Naive thymus-derived CD4-positive, alpha-beta T cell (primary cell): ENCODE results near the gene PDCL2. TPM values are rescaled to one million over a fixed set of nuclear protein-coding genes. Genes with fewer than 3 reads are reported as not detected.
A peak's percentile ranks its signal among the peaks of the same experiment; 100 is the strongest.

ENCODE experiments used
- ATAC-seq: fragments of 150-1000 bp; cut with Tn5 transposase; 2 replicates; pipeline ENCODE4 v1.10.0; 2021; ENCODE audit warnings: mild to moderate bottlenecking, moderate library complexity
- CTCF ChIA-PET: fragments of 350-600 bp; sonication (Branson Sonifier 250); formaldehyde crosslinking; loops from one replicate; lab custom pipeline; 2021; ENCODE audit warnings: antibody characterized with exemption; lab: Charles Lee
- POLR2A ChIA-PET: fragments of 350-600 bp; sonication (Branson Sonifier 250); formaldehyde crosslinking; loops from one replicate; lab custom pipeline; 2021; ENCODE audit warnings: antibody characterized with exemption, inconsistent platforms; lab: Charles Lee
- DNase-seq, 9 donors: peaks; one replicate each; pipeline versions ENCODE4 v3.0.0 to v3.0.0-alpha.2; 2020 to 2022; ENCODE audit warnings: mixed read lengths in 1 of 9
- H3K27ac ChIP-seq: one replicate; pipeline ENCODE4 v1.7.0; 2013; ENCODE audit warnings: mild to moderate bottlenecking, low read depth, low read length, moderate library complexity
- H3K27me3 ChIP-seq, 2 donors: one replicate each; pipeline ENCODE4 v1.7.0; 2013; ENCODE audit warnings: low read length in 2 of 2, mild to moderate bottlenecking in 2 of 2, moderate library complexity in 2 of 2; ENCODE audit not compliant: control insufficient read depth in 2 of 2, insufficient read depth in 2 of 2
- H3K36me3 ChIP-seq, 3 experiments: 1 replicate in 2 of 3; 2 replicates in 1 of 3; pipeline ENCODE4 v1.7.0; 2013; ENCODE audit warnings: low read length in 3 of 3, mild to moderate bottlenecking in 3 of 3, moderate library complexity in 1 of 3; ENCODE audit not compliant: insufficient read depth in 3 of 3, control insufficient read depth in 2 of 3
- H3K4me1 ChIP-seq, 2 donors: one replicate each; pipeline ENCODE4 v1.7.0; 2013; ENCODE audit warnings: low read length in 2 of 2, mild to moderate bottlenecking in 2 of 2, moderate library complexity in 1 of 2; ENCODE audit not compliant: control insufficient read depth in 2 of 2, insufficient read depth in 2 of 2
- H3K4me3 ChIP-seq: 2 replicates; pipeline ENCODE4 v1.7.0; 2013; ENCODE audit warnings: mild to moderate bottlenecking, low read length
- H3K9me3 ChIP-seq, 3 experiments: 1 replicate in 2 of 3; 2 replicates in 1 of 3; pipeline ENCODE4 v1.7.0; 2013; ENCODE audit warnings: low read length in 3 of 3; ENCODE audit not compliant: control insufficient read depth in 2 of 3
- H3K27ac Mint-ChIP-seq, 9 donors: one replicate each; pipeline ENCODE4 v1.8.0; 2020 to 2022; ENCODE audit warnings: mixed read lengths in 9 of 9, mild to moderate bottlenecking in 8 of 9, moderate library complexity in 5 of 9, inconsistent platforms in 2 of 9
- H3K27me3 Mint-ChIP-seq, 5 donors: one replicate each; pipeline ENCODE4 v1.8.0; 2021 to 2022; ENCODE audit warnings: mixed read lengths in 5 of 5, mild to moderate bottlenecking in 1 of 5
- H3K36me3 Mint-ChIP-seq, 5 donors: one replicate each; pipeline ENCODE4 v1.8.0; 2020 to 2022; ENCODE audit warnings: mixed read lengths in 5 of 5, mild to moderate bottlenecking in 3 of 5, inconsistent platforms in 1 of 5
- H3K4me1 Mint-ChIP-seq, 7 donors: one replicate each; pipeline ENCODE4 v1.8.0; 2020 to 2022; ENCODE audit warnings: mixed read lengths in 7 of 7, mild to moderate bottlenecking in 3 of 7, inconsistent platforms in 1 of 7
- H3K4me3 Mint-ChIP-seq, 10 donors: one replicate each; pipeline ENCODE4 v1.8.0; 2020 to 2022; ENCODE audit warnings: mild to moderate bottlenecking in 10 of 10, mixed read lengths in 10 of 10, moderate library complexity in 6 of 10, inconsistent platforms in 2 of 10
- H3K9me3 Mint-ChIP-seq, 11 donors: one replicate each; pipeline ENCODE4 v1.8.0; 2020 to 2022; ENCODE audit warnings: mixed read lengths in 11 of 11, mild to moderate bottlenecking in 4 of 11, inconsistent platforms in 1 of 11, moderate library complexity in 1 of 11
- intact Hi-C, 2 donors: fragments of 100-400 bp; cut with micrococcal nuclease; formaldehyde crosslinking; loops; one replicate each; pipeline ENCODE4 v1.15.1; 2023
- polyA plus RNA-seq, 2 donors: library from polyadenylated mRNA; unstranded; fragments of 300-500 nt; fragmentation: Illumina TruSeq; gene quantifications; one replicate each; pipeline ENCODE4 v1.2.3, GENCODE V29; 2021
- total RNA-seq, 6 experiments: library from RNA in 5 of 6; stranded (reverse) in 5 of 6; gene quantifications; 1 replicate in 5 of 6; 2 replicates in 1 of 6; pipeline ENCODE4 v1.2.3 and lab custom pipeline; 2021 to 2026

PDCL2 gene, protein sequence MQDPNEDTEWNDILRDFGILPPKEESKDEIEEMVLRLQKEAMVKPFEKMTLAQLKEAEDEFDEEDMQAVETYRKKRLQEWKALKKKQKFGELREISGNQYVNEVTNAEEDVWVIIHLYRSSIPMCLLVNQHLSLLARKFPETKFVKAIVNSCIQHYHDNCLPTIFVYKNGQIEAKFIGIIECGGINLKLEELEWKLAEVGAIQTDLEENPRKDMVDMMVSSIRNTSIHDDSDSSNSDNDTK
- total RNA-seq = not detected
- polyA plus RNA-seq = not detected
- total RNA-seq (lab: John Stamatoyannopoulos, UW) = not detected

DNA sequence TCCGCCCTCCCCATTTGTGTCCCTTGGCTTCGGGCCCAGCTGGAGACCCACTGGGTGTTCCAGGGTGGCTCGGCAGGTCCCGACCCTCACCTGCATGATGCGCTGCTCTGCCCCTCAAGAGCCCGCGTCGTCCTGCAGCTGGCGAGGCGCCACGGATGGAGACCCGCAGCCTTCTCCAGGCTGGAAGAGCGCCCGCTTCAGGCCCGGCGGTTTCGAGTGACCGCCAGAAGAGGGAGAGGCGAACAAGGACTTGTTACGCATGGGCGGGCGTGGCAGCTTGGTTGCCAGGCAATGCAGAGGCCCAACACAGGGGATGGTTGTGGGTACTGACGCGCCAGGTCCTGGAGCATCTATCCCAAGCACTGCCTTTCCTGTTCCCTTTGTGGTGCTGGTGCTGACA, at the start of gene PDCL2:
TSS of gene PDCL2 (minus strand) at position 232 of the 400 bp plus-strand sequence. CDS start at position 96, 136 bp downstream.
- CTCF ChIA-PET = no interaction called here
- DNase-seq = no peak
- Histone ChIP-seq H3K27ac (no peak within 1 kb of the TSS), H3K9me3 (no peaks in the 10 kb centered on the region), H3K4me1 (no peaks in the 10 kb centered on the region), H3K36me3 (no peaks in the 10 kb centered on the region), H3K27me3 (no peaks in the 10 kb centered on the region), H3K4me3 (no peak within 1 kb of the TSS)
- Mint-ChIP-seq H3K4me1 (no peaks in the 10 kb centered on the region), H3K36me3 (peaks cover 0 to 9% (median 4%) of the 10 kb centered on the region in 5 donors), H3K4me3 (no peak within 1 kb of the TSS), H3K9me3 (peaks cover 0 to 12% (median 5%) of the 10 kb centered on the region in 11 donors), H3K27ac (no peak within 1 kb of the TSS), H3K27me3 (peaks cover 0 to 19% (median 7%) of the 10 kb centered on the region in 5 donors)
- intact Hi-C loops = no loop called here
- POLR2A ChIA-PET = no interaction called here
- no peak for ATAC-seq

- POLR2A ChIA-PET = no interaction called here
- no peaks in the 10 kb centered on the region for H3K36me3 Mint-ChIP-seq
- no peaks in the 10 kb centered on the region for H3K9me3 Mint-ChIP-seq
- intact Hi-C loops = no loop called here
- CTCF ChIA-PET = no interaction called here
- Histone ChIP-seq H3K9me3 (no peaks in the 10 kb centered on the region), H3K27me3 (peaks cover 0 to 5% of the 10 kb centered on the region in 2 donors), H3K36me3 (no peaks in the 10 kb centered on the region), H3K27ac (no peak overlapping the region), H3K4me3 (no peak overlapping the region), H3K4me1 (no peaks in the 10 kb centered on the region)
- ATAC-seq (no peak), DNase-seq (no peak)
- H3K27me3 Mint-ChIP-seq = peaks cover 62 to 67% (median 64%) of the 10 kb centered on the region in 5 donors
- peak overlapping the region in 1 of 10 donors; percentile 74 for H3K4me3 Mint-ChIP-seq
- no peak overlapping the region for H3K27ac Mint-ChIP-seq
- H3K4me1 Mint-ChIP-seq = peaks cover 12 to 22% (median 19%) of the 10 kb centered on the region in 7 donors
These were observed 45.3 kb upstream of the PDCL2 start for GRCh38 chr4:55637272-55637820.

GRCh38 chr4:55636656-55636999, 44.6 kb upstream of the PDCL2 start:
- CTCF ChIA-PET = no interaction called here

GRCh38 chr4:55635741-55636655, 44.0 kb upstream of the PDCL2 start, which contains the start of gene NMU:
TSS of gene NMU (minus strand) at chr4:55636298. CDS start at chr4:55636192, 106 bp downstream.
- Mint-ChIP-seq H3K4me1 (peaks cover 12 to 22% (median 19%) of the 10 kb centered on the region in 7 donors), H3K27me3 (peaks cover 68 to 77% (median 75%) of the 10 kb centered on the region in 5 donors), H3K36me3 (no peaks in the 10 kb centered on the region), H3K9me3 (no peaks in the 10 kb centered on the region), H3K4me3 (peak within 1 kb of the TSS; percentile 37 to 86 (median 72)), H3K27ac (peak within 1 kb of the TSS in 1 of 9 donors; percentile 43)
- Histone ChIP-seq H3K27ac (no peak within 1 kb of the TSS), H3K9me3 (no peaks in the 10 kb centered on the region), H3K4me3 (no peak within 1 kb of the TSS), H3K4me1 (no peaks in the 10 kb centered on the region), H3K27me3 (peaks cover 0 to 5% of the 10 kb centered on the region in 2 donors), H3K36me3 (no peaks in the 10 kb centered on the region)
- DNase-seq (peak in 2 of 9 donors; percentile 3 to 28), ATAC-seq (peak; percentile 29)
- CTCF ChIA-PET = no interaction called here
- intact Hi-C loops = loop anchor here in 1 of 2 donors (1.0 kb wide), 1 partner anchor 290 kb away; the partner anchor contains the start of gene SRD5A3
- POLR2A ChIA-PET = no interaction called here

More at GRCh38 chr4:55636656-55636999, 44.6 kb upstream of the PDCL2 start:
- Mint-ChIP-seq H3K4me3 (peak overlapping the region; percentile 26 to 82 (median 72)), H3K36me3 (no peaks in the 10 kb centered on the region), H3K9me3 (no peaks in the 10 kb centered on the region), H3K4me1 (peaks cover 12 to 22% (median 19%) of the 10 kb centered on the region in 7 donors), H3K27ac (no peak overlapping the region), H3K27me3 (peaks cover 62 to 71% (median 68%) of the 10 kb centered on the region in 5 donors)
- no peak overlapping the region for H3K4me3 ChIP-seq
- ATAC-seq (no peak), DNase-seq (no peak)
- H3K36me3 ChIP-seq = no peaks in the 10 kb centered on the region
- H3K4me1 ChIP-seq = no peaks in the 10 kb centered on the region
- peaks cover 0 to 5% of the 10 kb centered on the region in 2 donors for H3K27me3 ChIP-seq
- H3K9me3 ChIP-seq = no peaks in the 10 kb centered on the region
- H3K27ac ChIP-seq = no peak overlapping the region
- POLR2A ChIA-PET = no interaction called here
- intact Hi-C loops = loop anchor here in 1 of 2 donors (1.0 kb wide), 1 partner anchor 290 kb away; the partner anchor contains the start of gene SRD5A3

GRCh38 chr4:55635282-55635681, 43.2 kb upstream of the PDCL2 start:
- ChIA-PET CTCF (no interaction called here), POLR2A (no interaction called here)
- Mint-ChIP-seq H3K4me1 (peaks cover 12 to 22% (median 19%) of the 10 kb centered on the region in 7 donors), H3K4me3 (peak overlapping the region in 8 of 10 donors; percentile 14 to 86 (median 71)), H3K9me3 (no peaks in the 10 kb centered on the region), H3K36me3 (no peaks in the 10 kb centered on the region), H3K27ac (no peak overlapping the region), H3K27me3 (peaks cover 74 to 79% (median 78%) of the 10 kb centered on the region in 5 donors)
- DNase-seq (no peak), ATAC-seq (no peak)
- H3K9me3 ChIP-seq = no peaks in the 10 kb centered on the region
- no peak overlapping the region for H3K4me3 ChIP-seq
- intact Hi-C loops = no loop called here
- peaks cover 0 to 5% of the 10 kb centered on the region in 2 donors for H3K27me3 ChIP-seq
- H3K36me3 ChIP-seq = no peaks in the 10 kb centered on the region
- no peaks in the 10 kb centered on the region for H3K4me1 ChIP-seq
- H3K27ac ChIP-seq = no peak overlapping the region

DNA sequence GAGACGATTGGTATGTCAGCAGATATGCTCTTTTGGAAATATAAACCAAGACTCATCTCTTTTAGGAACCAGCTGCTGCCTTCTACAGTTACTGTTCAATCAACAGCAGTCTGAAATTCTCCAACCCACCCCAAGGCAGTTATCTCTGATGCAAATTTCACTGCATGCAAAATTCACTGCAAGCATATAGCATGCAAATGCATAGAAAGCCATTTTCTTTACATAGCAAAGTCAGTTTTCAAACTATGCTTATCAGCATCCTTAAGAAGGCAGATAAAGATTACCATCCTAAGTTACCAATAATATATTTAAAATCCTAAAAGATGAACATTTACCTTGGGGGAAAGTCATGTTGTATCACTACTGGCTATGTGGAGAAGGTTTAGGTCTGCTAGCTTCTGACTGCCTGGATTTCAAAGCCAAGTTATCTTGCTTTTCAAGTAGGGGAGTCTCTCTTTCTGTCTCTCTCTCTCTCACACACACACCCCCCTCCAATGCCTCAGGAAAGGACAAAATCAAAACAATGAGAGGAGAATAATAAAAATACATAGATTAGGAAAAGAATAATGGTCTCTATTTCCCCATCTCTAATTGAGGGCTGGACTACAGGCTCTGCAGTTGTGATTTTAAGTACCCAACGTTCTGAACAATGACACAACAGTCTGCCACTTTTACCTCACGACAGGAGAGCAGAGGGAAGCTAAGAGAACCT, 42.5 kb upstream of the PDCL2 start:
- Mint-ChIP-seq H3K36me3 (no peaks in the 10 kb centered on the region), H3K9me3 (no peaks in the 10 kb centered on the region), H3K4me1 (peaks cover 12 to 22% (median 19%) of the 10 kb centered on the region in 7 donors), H3K27me3 (peaks cover 74 to 81% (median 76%) of the 10 kb centered on the region in 5 donors), H3K27ac (peak overlapping the region in 1 of 9 donors; percentile 51), H3K4me3 (peak overlapping the region in 2 of 10 donors; percentile 51 to 75)
- H3K9me3 ChIP-seq = no peaks in the 10 kb centered on the region
- H3K27me3 ChIP-seq = peaks cover 0 to 5% of the 10 kb centered on the region in 2 donors
- POLR2A ChIA-PET = no interaction called here
- H3K27ac ChIP-seq = no peak overlapping the region
- DNase-seq (no peak), ATAC-seq (no peak)
- no peak overlapping the region for H3K4me3 ChIP-seq
- CTCF ChIA-PET = no interaction called here
- intact Hi-C loops = no loop called here
- no peaks in the 10 kb centered on the region for H3K36me3 ChIP-seq
- no peaks in the 10 kb centered on the region for H3K4me1 ChIP-seq
